Measurements from ENCODE around the gene VSTM2L. TPM values are rescaled to one million over a fixed set of nuclear protein-coding genes. Genes with fewer than 3 reads are reported as not detected.

VSTM2L gene
- total RNA-seq, 1 donor from 2014 or later: 2.9 TPM

DNA sequence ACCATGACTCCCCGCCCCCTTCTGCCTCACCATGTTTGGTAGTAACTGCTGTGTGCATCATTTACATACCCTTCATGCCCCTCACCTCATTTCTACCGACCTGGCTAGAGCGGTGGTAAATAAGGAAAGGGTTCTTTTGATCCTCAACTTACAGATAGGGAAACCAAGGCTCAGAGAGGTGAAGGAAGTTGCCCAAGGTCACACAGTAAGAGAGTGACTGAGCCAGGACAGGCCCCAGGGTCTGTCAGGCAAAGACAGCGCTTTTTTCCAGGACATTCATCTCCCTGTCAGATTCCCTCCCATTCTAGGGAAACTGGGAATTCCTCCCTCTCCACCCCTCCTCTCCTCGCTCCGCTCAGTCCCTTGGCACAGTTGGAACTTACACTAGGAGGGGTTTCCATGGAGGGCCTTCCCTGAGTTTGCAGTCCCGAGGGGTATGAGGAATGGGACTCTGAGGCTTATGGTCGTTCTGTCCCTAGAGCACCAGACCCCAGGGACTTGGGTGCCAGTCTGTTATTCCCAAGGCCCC lies 2.0 kb downstream of the VSTM2L start:
- H3K27me3 ChIP-seq: peaks cover 31% of the 10 kb centered on the region
- peak overlapping the region; percentile 92 for H3K4me3 Mint-ChIP-seq
- DNase-seq (ENCODE audit: low spot score): no peak
- no peak overlapping the region for H3K27ac ChIP-seq
- H3F3A ChIP-seq (ENCODE audit: low read depth): peaks cover 53% of the 10 kb centered on the region
- H4K20me1 ChIP-seq (ENCODE audit: low read depth): peaks cover 10% of the 10 kb centered on the region
- peaks cover 68% of the 10 kb centered on the region for H3K4me1 Mint-ChIP-seq
- H3K36me3 Mint-ChIP-seq: no peaks in the 10 kb centered on the region
- no peak overlapping the region for H3K4me2 ChIP-seq
- no peaks in the 10 kb centered on the region for H3K36me3 ChIP-seq
- H3K27ac Mint-ChIP-seq: no peak overlapping the region
- no peaks in the 10 kb centered on the region for H3K9me3 ChIP-seq (ENCODE audit: low read depth)
- H3K4me1 ChIP-seq: peaks cover 36% of the 10 kb centered on the region
- H3K9ac ChIP-seq: no peak overlapping the region
- peaks cover 3% of the 10 kb centered on the region for H3K9me3 Mint-ChIP-seq
- H3K27me3 Mint-ChIP-seq (ENCODE audit: insufficient read depth, low read depth): peaks cover 16% of the 10 kb centered on the region
- no peak overlapping the region for H3K4me3 ChIP-seq
- TF ChIP-seq, protein P1, sequence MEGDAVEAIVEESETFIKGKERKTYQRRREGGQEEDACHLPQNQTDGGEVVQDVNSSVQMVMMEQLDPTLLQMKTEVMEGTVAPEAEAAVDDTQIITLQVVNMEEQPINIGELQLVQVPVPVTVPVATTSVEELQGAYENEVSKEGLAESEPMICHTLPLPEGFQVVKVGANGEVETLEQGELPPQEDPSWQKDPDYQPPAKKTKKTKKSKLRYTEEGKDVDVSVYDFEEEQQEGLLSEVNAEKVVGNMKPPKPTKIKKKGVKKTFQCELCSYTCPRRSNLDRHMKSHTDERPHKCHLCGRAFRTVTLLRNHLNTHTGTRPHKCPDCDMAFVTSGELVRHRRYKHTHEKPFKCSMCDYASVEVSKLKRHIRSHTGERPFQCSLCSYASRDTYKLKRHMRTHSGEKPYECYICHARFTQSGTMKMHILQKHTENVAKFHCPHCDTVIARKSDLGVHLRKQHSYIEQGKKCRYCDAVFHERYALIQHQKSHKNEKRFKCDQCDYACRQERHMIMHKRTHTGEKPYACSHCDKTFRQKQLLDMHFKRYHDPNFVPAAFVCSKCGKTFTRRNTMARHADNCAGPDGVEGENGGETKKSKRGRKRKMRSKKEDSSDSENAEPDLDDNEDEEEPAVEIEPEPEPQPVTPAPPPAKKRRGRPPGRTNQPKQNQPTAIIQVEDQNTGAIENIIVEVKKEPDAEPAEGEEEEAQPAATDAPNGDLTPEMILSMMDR (IDR thresholded peaks at IDR 0.05): no peak
- TF ChIP-seq EZH2phosphoT487 (IDR thresholded peaks at IDR 0.05) (no peak), EZH2 (IDR thresholded peaks at IDR 0.05) (no peak)
- no peaks in the 10 kb centered on the region for H3K79me2 ChIP-seq (ENCODE audit: low read depth)
- no peak overlapping the region for H2AFZ ChIP-seq (replicated peaks)

DNA sequence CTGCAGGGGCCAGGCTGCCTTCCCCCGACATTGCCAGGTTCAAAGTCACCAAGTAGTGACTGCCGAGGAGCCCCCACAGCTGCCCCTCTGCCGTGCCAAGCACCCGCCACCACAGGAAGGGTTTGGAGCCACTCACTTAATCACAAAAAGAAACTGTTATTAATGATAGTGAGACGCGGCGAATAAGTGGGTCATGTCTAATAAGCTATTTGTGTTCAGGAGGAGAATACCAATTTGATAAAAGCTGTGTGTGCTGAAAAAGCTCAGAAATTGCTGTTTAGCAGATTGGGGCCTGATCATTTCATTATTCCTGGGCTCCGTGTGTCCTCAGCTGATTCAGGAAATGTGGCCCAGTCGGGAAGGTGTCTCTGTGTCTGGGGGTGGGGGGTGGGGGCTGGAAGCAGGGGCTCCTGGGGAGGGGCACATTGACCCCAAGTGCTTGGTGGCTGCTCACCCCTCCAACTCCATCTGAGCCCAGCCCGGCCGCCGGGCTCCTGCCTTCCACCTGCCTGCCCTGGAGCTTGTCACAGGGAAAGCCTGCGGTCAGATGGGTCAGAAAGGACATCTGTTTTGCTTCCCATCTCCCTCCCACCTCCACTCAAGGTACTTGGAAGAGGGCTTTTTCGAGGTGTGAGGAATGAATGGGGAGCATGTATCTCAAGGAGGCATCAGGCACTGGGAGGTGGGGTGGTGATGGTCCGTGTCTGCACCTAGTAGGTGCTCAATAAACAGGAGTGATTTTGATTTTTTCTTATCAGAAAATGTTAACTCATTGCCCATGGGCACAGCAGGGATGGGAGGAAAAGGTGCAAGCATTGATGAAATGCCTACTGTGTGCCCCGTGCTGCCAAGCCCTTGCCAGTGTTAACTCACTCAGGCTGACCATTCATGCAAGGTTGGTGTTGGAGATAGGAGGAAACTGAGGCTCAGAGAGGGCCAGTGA lies 3.0 kb downstream of the VSTM2L start:
- no peak overlapping the region for H3K4me2 ChIP-seq
- peaks cover 3% of the 10 kb centered on the region for H3K9me3 Mint-ChIP-seq
- no peak overlapping the region for H3K27ac ChIP-seq
- peaks cover 36% of the 10 kb centered on the region for H3K4me1 ChIP-seq
- H3K4me3 Mint-ChIP-seq: peak overlapping the region; percentile 35
- no peak overlapping the region for H2AFZ ChIP-seq (replicated peaks)
- H4K20me1 ChIP-seq (ENCODE audit: low read depth): peaks cover 6% of the 10 kb centered on the region
- no peaks in the 10 kb centered on the region for H3K36me3 ChIP-seq
- no peaks in the 10 kb centered on the region for H3K36me3 Mint-ChIP-seq
- DNase-seq (ENCODE audit: low spot score): no peak
- H3K27ac Mint-ChIP-seq: peak overlapping the region; percentile 62
- H3K27me3 Mint-ChIP-seq (ENCODE audit: insufficient read depth, low read depth): peaks cover 16% of the 10 kb centered on the region
- no peak overlapping the region for H3K4me3 ChIP-seq
- TF ChIP-seq EZH2 (IDR thresholded peaks at IDR 0.05): no peak
- TF ChIP-seq EZH2phosphoT487 (IDR thresholded peaks at IDR 0.05): no peak
- TF ChIP-seq, protein P1 (IDR thresholded peaks at IDR 0.05): no peak
- H3F3A ChIP-seq (ENCODE audit: low read depth): peaks cover 50% of the 10 kb centered on the region
- H3K9me3 ChIP-seq (ENCODE audit: low read depth): no peaks in the 10 kb centered on the region
- peaks cover 75% of the 10 kb centered on the region for H3K4me1 Mint-ChIP-seq
- H3K9ac ChIP-seq: no peak overlapping the region
- no peaks in the 10 kb centered on the region for H3K79me2 ChIP-seq (ENCODE audit: low read depth)
- H3K27me3 ChIP-seq: peaks cover 22% of the 10 kb centered on the region

DNA sequence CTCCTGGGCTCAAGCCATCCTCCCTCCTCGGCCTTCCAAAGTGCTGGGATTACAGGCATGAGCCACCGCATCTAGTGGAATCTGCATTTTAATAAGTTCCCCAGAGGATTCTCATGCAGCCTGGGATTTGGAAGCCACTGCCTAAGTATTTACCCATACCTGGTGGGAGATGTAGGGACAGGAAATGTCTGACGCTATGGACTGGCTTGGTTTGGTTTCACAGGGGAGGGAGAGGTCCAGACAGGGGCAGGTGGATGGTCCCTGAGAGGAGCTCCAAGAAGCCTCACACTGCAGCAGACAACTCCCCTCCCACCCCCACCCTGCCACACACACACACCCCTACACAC lies 4.4 kb downstream of the VSTM2L start:
- no peaks in the 10 kb centered on the region for H3K79me2 ChIP-seq (ENCODE audit: low read depth)
- no peak for DNase-seq (ENCODE audit: low spot score)
- H3K36me3 Mint-ChIP-seq: no peaks in the 10 kb centered on the region
- H3K9ac ChIP-seq: no peak overlapping the region
- H3K4me2 ChIP-seq: peak overlapping the region; percentile 72
- peaks cover 80% of the 10 kb centered on the region for H3K4me1 Mint-ChIP-seq
- no peak overlapping the region for H2AFZ ChIP-seq (replicated peaks)
- H3K27ac Mint-ChIP-seq: peak overlapping the region; percentile 93
- peaks cover 16% of the 10 kb centered on the region for H3K27me3 Mint-ChIP-seq (ENCODE audit: insufficient read depth, low read depth)
- peak overlapping the region; percentile 25 for H3K27ac ChIP-seq
- peak overlapping the region; percentile 20 for H3K4me3 ChIP-seq
- TF ChIP-seq, protein P1 (IDR thresholded peaks at IDR 0.05): no peak
- no peak for TF ChIP-seq EZH2 (IDR thresholded peaks at IDR 0.05)
- no peak for TF ChIP-seq EZH2phosphoT487 (IDR thresholded peaks at IDR 0.05)
- peaks cover 3% of the 10 kb centered on the region for H3K9me3 Mint-ChIP-seq
- H3K9me3 ChIP-seq (ENCODE audit: low read depth): no peaks in the 10 kb centered on the region
- H3K36me3 ChIP-seq: no peaks in the 10 kb centered on the region
- peaks cover 47% of the 10 kb centered on the region for H3K4me1 ChIP-seq
- H3K27me3 ChIP-seq: peaks cover 14% of the 10 kb centered on the region
- peaks cover 54% of the 10 kb centered on the region for H3F3A ChIP-seq (ENCODE audit: low read depth)
- H3K4me3 Mint-ChIP-seq: peak overlapping the region; percentile 72
- H4K20me1 ChIP-seq (ENCODE audit: low read depth): no peaks in the 10 kb centered on the region
